Natural killer cell (primary cell): Measurements from ENCODE around the gene MMAB. TPM values are rescaled to one million over a fixed set of nuclear protein-coding genes. Genes with fewer than 3 reads are reported as not detected.

Experiments used
- ATAC-seq, 3 donors: fragments of 150-1000 bp in 2 of 3; fragments of 200-7000 bp in 1 of 3; cut with Tn5 transposase; 1 replicate in 1 of 3; 2 replicates in 2 of 3; pipeline ENCODE4 v1.10.0; 2021; ENCODE audit warnings: mild to moderate bottlenecking in 2 of 3, moderate library complexity in 2 of 3
- DNase-seq, 2 donors: peaks; one replicate each; pipeline versions ENCODE4 v3.0.0 to v3.0.0-alpha.2; 2013 to 2021; ENCODE audit warnings: mixed read lengths in 1 of 2
- H3K27ac ChIP-seq: one replicate; pipeline ENCODE4 v1.5.1; 2013; ENCODE audit warnings: mild to moderate bottlenecking, low read length
- H3K27me3 ChIP-seq: one replicate; pipeline ENCODE4 v1.6.1; 2013; ENCODE audit warnings: low read length; ENCODE audit not compliant: control insufficient read depth, insufficient read depth
- H3K36me3 ChIP-seq: one replicate; pipeline ENCODE4 v1.6.1; 2013; ENCODE audit warnings: low read length; ENCODE audit not compliant: control insufficient read depth, insufficient read depth
- H3K4me1 ChIP-seq: one replicate; pipeline ENCODE4 v1.6.1; 2013; ENCODE audit warnings: low read length; ENCODE audit not compliant: control insufficient read depth, insufficient read depth
- H3K4me3 ChIP-seq: one replicate; pipeline ENCODE4 v1.5.1; 2013; ENCODE audit warnings: low read length
- H3K9me3 ChIP-seq: one replicate; pipeline ENCODE4 v1.6.1; 2013; ENCODE audit warnings: low read length; ENCODE audit not compliant: control insufficient read depth, insufficient read depth
- H3K27ac Mint-ChIP-seq, 2 donors: one replicate each; pipeline ENCODE4 v1.8.0; 2022; ENCODE audit warnings: mild to moderate bottlenecking in 2 of 2, mixed read lengths in 2 of 2, moderate library complexity in 1 of 2
- H3K27me3 Mint-ChIP-seq, 2 donors: one replicate each; pipeline ENCODE4 v1.8.0; 2022; ENCODE audit warnings: low read depth in 2 of 2, mixed read lengths in 2 of 2
- H3K36me3 Mint-ChIP-seq: one replicate; pipeline ENCODE4 v1.8.0; 2022; ENCODE audit warnings: mixed read lengths
- H3K4me1 Mint-ChIP-seq, 2 donors: one replicate each; pipeline ENCODE4 v1.8.0; 2022; ENCODE audit warnings: mixed read lengths in 2 of 2
- H3K4me3 Mint-ChIP-seq: one replicate; pipeline ENCODE4 v1.8.0; 2022; ENCODE audit warnings: mild to moderate bottlenecking, moderate library complexity, mixed read lengths
- H3K9me3 Mint-ChIP-seq, 2 donors: one replicate each; pipeline ENCODE4 v1.8.0; 2022; ENCODE audit warnings: mixed read lengths in 2 of 2
- CTCF ChIP-seq: fragments of 200-600 bp; IDR thresholded peaks from one replicate; pipeline ENCODE4 v1.8.0; 2022; ENCODE audit warnings: antibody characterized with exemption
- WGBS: methylation state at CpG from one replicate; pipeline ENCODE4 v1.1.7; 2013; ENCODE audit warnings: missing lambda C conversion rate; ENCODE audit not compliant: insufficient coverage; 5-methylcytosine and 5-hydroxymethylcytosine counted together
- intact Hi-C: fragments of 100-400 bp; cut with micrococcal nuclease; formaldehyde crosslinking; loops from one replicate; pipeline ENCODE4 v1.14.2; 2022
- total RNA-seq, 4 donors: library from RNA; stranded (reverse); fragments of 120-200 nt in 1 of 4; gene quantifications; one replicate each; pipeline versions ENCODE4 v1.2.3 to v1.2.4, GENCODE V29; 2013 to 2022

The MMAB gene
- total RNA-seq, 3 donors from 2014 or later (not counting 1 experiment from before 2014, with no cell fraction given), result 17.1 to 18.3 (median 17.6) TPM

GRCh38 chr12:109612003-109612402, 38.7 kb upstream of the MMAB start:
- Histone ChIP-seq H3K4me1 (no peaks in the 10 kb centered on the region), H3K36me3 (no peaks in the 10 kb centered on the region), H3K4me3 (no peak overlapping the region), H3K27ac (no peak overlapping the region), H3K9me3 (no peaks in the 10 kb centered on the region), H3K27me3 (no peaks in the 10 kb centered on the region)
- 84% methylated on average over 3 of the region's 3 CpGs for WGBS
- TF ChIP-seq CTCF, result no peak
- ATAC-seq, result no peak
- Mint-ChIP-seq H3K27ac (no peak overlapping the region), H3K27me3 (peaks cover 6 to 20% of the 10 kb centered on the region in 2 donors), H3K9me3 (no peaks in the 10 kb centered on the region), H3K36me3 (no peaks in the 10 kb centered on the region), H3K4me1 (no peaks in the 10 kb centered on the region), H3K4me3 (no peak overlapping the region)
- intact Hi-C loops, result loop anchor here (2.0 kb wide), 1 partner anchor 93 kb away; no protein-coding TSS in a partner anchor
- no peak for DNase-seq

GRCh38 chr12:109611223-109611622, 37.9 kb upstream of the MMAB start:
- ATAC-seq, result no peak
- peaks cover 3 to 14% of the 10 kb centered on the region in 2 donors for H3K27me3 Mint-ChIP-seq
- H3K4me1 Mint-ChIP-seq, result no peaks in the 10 kb centered on the region
- no peak for TF ChIP-seq CTCF
- intact Hi-C loops, result no loop called here
- no peak for DNase-seq
- H3K4me3 Mint-ChIP-seq, result no peak overlapping the region
- Histone ChIP-seq H3K4me3 (no peak overlapping the region), H3K27me3 (no peaks in the 10 kb centered on the region), H3K36me3 (no peaks in the 10 kb centered on the region), H3K9me3 (no peaks in the 10 kb centered on the region), H3K27ac (no peak overlapping the region), H3K4me1 (no peaks in the 10 kb centered on the region)
- no peaks in the 10 kb centered on the region for H3K36me3 Mint-ChIP-seq
- H3K9me3 Mint-ChIP-seq, result no peaks in the 10 kb centered on the region
- H3K27ac Mint-ChIP-seq, result no peak overlapping the region
- WGBS, result 70% methylated on average over 10 of the region's 10 CpGs

- no peaks in the 10 kb centered on the region for H3K9me3 ChIP-seq
- H3K4me1 ChIP-seq, result no peaks in the 10 kb centered on the region
- Mint-ChIP-seq H3K9me3 (no peaks in the 10 kb centered on the region), H3K4me1 (no peaks in the 10 kb centered on the region), H3K27ac (no peak overlapping the region), H3K4me3 (no peak overlapping the region), H3K36me3 (no peaks in the 10 kb centered on the region), H3K27me3 (peaks cover 3 to 12% of the 10 kb centered on the region in 2 donors)
- intact Hi-C loops, result no loop called here
- 81% methylated on average over 3 of the region's 4 CpGs for WGBS
- H3K4me3 ChIP-seq, result no peak overlapping the region
- DNase-seq (no peak), ATAC-seq (no peak)
- no peaks in the 10 kb centered on the region for H3K27me3 ChIP-seq
- no peak overlapping the region for H3K27ac ChIP-seq
- H3K36me3 ChIP-seq, result no peaks in the 10 kb centered on the region
- no peak for TF ChIP-seq CTCF
Observed at GRCh38 chr12:109610523-109610922, 37.2 kb upstream of the MMAB start.

GRCh38 chr12:109609342-109609741, 36.0 kb upstream of the MMAB start:
- Histone ChIP-seq H3K9me3 (no peaks in the 10 kb centered on the region), H3K4me3 (no peak overlapping the region), H3K27ac (no peak overlapping the region), H3K4me1 (no peaks in the 10 kb centered on the region), H3K36me3 (no peaks in the 10 kb centered on the region), H3K27me3 (no peaks in the 10 kb centered on the region)
- no peak for TF ChIP-seq CTCF
- ATAC-seq (no peak), DNase-seq (no peak)
- intact Hi-C loops, result no loop called here
- peaks cover 3 to 12% of the 10 kb centered on the region in 2 donors for H3K27me3 Mint-ChIP-seq
- H3K36me3 Mint-ChIP-seq, result no peaks in the 10 kb centered on the region
- no peak overlapping the region for H3K4me3 Mint-ChIP-seq
- no peaks in the 10 kb centered on the region for H3K9me3 Mint-ChIP-seq
- 80% methylated on average over 2 of the region's 2 CpGs for WGBS
- H3K27ac Mint-ChIP-seq, result no peak overlapping the region
- H3K4me1 Mint-ChIP-seq, result no peaks in the 10 kb centered on the region
